ENCODE results near the gene TMEM14B. TPM values are rescaled to one million over a fixed set of nuclear protein-coding genes. Genes with fewer than 3 reads are reported as not detected.
"Not testable (repeated sequence)": the region's sequence is repeated elsewhere in the genome, so short reads cannot be mapped to it uniquely, and the experiment has no call there.

TMEM14B gene
- total and polyA plus RNA-seq, 9 donors, result 64.7 to 123 (median 73.0) TPM

DNA sequence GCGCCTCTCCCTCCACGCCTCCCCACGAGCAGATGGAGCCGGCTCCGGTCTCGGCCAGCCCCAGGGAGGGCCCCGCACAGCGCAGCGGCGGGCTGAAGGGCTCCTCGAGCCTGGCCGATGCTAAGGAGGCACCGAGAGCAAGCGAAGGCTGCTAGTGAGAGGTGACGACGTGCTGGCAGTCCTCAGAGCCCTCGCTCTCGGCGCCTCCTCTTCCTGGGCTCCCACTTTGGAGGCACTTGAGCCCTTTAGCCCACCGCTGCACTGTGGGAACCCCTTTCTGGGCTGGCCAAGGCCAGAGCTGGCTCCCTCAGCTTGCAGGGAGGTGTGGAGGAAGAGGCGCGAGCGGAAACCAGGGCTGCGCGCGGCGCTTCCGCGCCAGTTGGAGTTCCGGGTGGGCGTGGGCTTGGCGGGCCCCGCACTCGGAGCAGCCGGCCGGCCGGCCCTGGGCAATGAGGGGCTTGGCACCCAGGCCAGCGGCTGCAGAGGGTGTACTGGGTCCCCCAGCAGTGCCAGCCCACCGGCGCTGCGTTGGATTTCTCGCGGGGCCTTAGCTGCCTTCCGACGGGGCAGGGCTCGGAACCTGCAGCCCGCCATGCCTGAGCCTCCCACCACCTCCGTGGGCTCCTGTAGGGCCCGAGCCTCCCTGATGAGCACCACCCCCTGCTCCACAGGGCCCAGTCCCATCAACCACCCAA is 27.2 kb upstream of the TMEM14B start:
- Histone ChIP-seq H3K4me1 (ENCODE audit: insufficient read depth) (peaks cover 10% of the 10 kb centered on the region), H3K9me3 (no peaks in the 10 kb centered on the region), H3K36me3 (no peaks in the 10 kb centered on the region), H3K27ac (peak overlapping the region; percentile 75 to 80), H3K4me3 (peak overlapping the region; percentile 47), H3K27me3 (no peaks in the 10 kb centered on the region)
- WGBS, 3 donors, result 28 to 67% (median 29%) methylated on average over 23 to 49 of the region's 49 CpGs
- TF ChIP-seq EP300 (IDR thresholded peaks at IDR 0.05) (no peak), CTCF (IDR thresholded peaks at IDR 0.05) (no peak), POLR2A (IDR thresholded peaks at IDR 0.05) (no peak)
- intact Hi-C loops (cut with DNase I), result no loop called here
- peak; percentile 31 to 76 (median 54) for DNase-seq

GRCh38 chr6:10720960-10721849 is 26.4 kb upstream of the TMEM14B start:
- 79 to 84% (median 84%) methylated on average over 17 of the region's 17 CpGs for WGBS, 3 donors
- peaks cover 10% of the 10 kb centered on the region for H3K4me1 ChIP-seq (ENCODE audit: insufficient read depth)
- H3K9me3 ChIP-seq; DNase-seq; H3K27me3 ChIP-seq; H3K36me3 ChIP-seq; intact Hi-C loops (cut with DNase I): not testable (repeated sequence)
- H3K27ac ChIP-seq, result peak overlapping the region; percentile 75 to 80
- peak overlapping the region; percentile 47 for H3K4me3 ChIP-seq

DNA sequence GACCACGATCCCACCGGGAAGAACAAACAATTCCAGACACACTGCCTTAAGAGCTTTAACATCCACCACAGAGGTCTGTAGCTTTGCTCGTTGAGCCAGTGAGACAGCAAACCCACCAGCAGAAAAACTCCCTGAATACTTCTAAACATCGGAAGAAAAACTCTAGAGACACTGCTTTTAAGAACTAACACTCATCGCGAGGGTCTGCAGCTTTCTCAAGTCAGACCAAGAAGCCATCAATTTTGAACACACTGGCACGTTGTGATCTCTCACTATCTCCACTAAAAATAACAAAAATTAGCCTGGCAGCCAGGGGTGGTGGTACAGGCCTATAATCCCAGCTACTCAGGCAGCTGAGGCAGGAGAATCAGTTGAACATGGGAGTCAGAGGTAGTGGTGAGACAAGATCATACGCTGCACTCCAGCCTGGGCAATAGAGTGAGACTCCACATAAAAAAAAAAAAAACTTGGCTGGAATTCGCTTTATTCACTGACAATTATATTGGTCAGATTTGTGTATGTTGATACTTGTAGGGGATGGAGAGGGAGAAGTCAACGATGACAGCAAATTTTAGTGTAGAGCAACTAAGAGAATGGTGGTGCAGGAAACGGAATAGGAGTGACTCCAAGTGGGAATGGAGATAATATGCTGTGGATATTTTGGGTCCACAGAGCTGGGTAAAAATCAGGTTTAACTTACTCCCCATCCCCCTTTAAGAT is 25.6 kb upstream of the TMEM14B start:
- 63 to 65% (median 63%) methylated on average over 11 of the region's 11 CpGs for WGBS, 3 donors
- intact Hi-C loops (cut with DNase I), result loop anchor here in 1 of 4 donors (2.0 kb wide), 2 partner anchors 27 kb away; partner anchors contain the start of genes C6orf52 and PAK1IP1
- no peak for TF ChIP-seq CTCF (IDR thresholded peaks at IDR 0.05)
- no peak for TF ChIP-seq EP300 (IDR thresholded peaks at IDR 0.05)
- no peak for TF ChIP-seq POLR2A (IDR thresholded peaks at IDR 0.05)
- Histone ChIP-seq H3K27ac (peak overlapping the region in 1 of 2 donors; percentile 73), H3K9me3 (no peaks in the 10 kb centered on the region), H3K4me3 (peak overlapping the region; percentile 91), H3K36me3 (no peaks in the 10 kb centered on the region), H3K27me3 (no peaks in the 10 kb centered on the region), H3K4me1 (ENCODE audit: insufficient read depth) (peaks cover 10% of the 10 kb centered on the region)
- no peak for DNase-seq

GRCh38 chr6:10722570-10722819 is 25.1 kb upstream of the TMEM14B start:
- H3K9me3 ChIP-seq, result no peaks in the 10 kb centered on the region
- peaks cover 10% of the 10 kb centered on the region for H3K4me1 ChIP-seq (ENCODE audit: insufficient read depth)
- DNase-seq, result no peak
- H3K36me3 ChIP-seq, result no peaks in the 10 kb centered on the region
- H3K27ac ChIP-seq, result peak overlapping the region in 1 of 2 donors; percentile 73
- no peaks in the 10 kb centered on the region for H3K27me3 ChIP-seq
- no peak for TF ChIP-seq CTCF (IDR thresholded peaks at IDR 0.05)
- TF ChIP-seq EP300 (IDR thresholded peaks at IDR 0.05), result peak; percentile 13
- 0 to 1% (median 1%) methylated on average over 6 of the region's 6 CpGs for WGBS, 3 donors
- intact Hi-C loops (cut with DNase I), result loop anchor here in 1 of 4 donors (2.0 kb wide), 2 partner anchors 26 to 28 kb away; partner anchors contain the start of genes C6orf52 and PAK1IP1
- peak overlapping the region; percentile 91 for H3K4me3 ChIP-seq
